GM12801 (cell line): ENCODE measurements around the gene CHD5.

Source experiments
- TF ChIP-seq, protein P1 (sequence below): IDR thresholded peaks from one replicate; pipeline ENCODE4 v1.5.1; 2011; ENCODE audit warnings: control low read depth; ENCODE audit not compliant: insufficient read length; ENCODE audit errors: extremely low read depth

CHD5 gene

DNA sequence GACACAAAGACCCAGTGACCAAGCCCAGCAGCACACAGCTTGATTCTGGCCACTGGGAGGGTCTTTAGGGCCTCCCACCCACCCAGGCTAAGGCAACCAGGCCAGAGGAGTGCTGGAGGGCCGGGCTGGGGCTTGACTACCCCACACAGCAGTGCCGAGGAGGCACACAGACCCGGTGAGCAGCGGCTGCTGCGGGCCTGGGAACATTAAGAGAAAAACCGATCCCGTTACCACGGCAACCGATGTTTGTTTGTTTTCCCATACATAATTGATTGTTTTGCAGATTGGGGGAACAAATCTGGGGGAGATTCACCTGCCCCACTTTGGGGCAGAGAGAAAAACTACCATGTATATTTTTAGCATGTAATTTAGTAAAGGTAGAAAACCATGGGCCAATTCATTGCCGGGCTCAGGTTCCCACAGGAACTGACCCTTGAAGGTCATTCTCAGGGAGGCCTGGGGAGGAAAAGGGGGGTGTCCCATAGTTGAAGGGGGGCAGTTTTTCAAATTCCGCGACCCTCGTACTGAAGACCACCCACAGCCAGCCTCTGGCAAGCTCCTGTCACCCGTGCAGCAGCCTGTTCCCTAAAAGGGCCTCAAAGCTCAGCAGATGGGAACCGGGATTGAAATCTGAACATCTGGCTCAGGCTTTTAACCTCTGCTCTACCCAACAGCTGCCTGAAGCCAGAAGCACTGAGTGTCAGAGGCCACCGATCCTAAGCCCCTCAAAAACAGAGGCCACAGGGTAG is 35.3 kb downstream of the CHD5 start:
- TF ChIP-seq, protein P1, sequence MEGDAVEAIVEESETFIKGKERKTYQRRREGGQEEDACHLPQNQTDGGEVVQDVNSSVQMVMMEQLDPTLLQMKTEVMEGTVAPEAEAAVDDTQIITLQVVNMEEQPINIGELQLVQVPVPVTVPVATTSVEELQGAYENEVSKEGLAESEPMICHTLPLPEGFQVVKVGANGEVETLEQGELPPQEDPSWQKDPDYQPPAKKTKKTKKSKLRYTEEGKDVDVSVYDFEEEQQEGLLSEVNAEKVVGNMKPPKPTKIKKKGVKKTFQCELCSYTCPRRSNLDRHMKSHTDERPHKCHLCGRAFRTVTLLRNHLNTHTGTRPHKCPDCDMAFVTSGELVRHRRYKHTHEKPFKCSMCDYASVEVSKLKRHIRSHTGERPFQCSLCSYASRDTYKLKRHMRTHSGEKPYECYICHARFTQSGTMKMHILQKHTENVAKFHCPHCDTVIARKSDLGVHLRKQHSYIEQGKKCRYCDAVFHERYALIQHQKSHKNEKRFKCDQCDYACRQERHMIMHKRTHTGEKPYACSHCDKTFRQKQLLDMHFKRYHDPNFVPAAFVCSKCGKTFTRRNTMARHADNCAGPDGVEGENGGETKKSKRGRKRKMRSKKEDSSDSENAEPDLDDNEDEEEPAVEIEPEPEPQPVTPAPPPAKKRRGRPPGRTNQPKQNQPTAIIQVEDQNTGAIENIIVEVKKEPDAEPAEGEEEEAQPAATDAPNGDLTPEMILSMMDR: no peak

DNA sequence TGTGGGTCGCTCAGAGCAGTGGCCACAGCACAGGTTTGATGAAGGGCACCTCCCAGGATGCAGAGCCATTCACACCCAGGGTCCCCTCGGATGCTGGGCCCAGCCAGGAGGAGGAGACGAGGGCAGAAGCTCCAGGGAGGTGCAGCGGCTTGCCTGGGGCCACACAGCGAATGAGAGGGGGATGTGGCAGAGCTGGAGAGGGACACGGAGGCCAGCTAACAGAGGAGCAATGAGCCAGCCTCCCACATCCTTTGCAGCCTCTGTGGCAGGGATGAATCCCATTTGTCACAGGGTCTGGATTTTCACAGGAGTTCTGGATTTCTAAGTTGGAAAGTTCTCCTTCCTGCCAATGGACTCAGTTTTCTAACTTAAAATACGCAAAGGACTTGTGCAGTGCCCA is 35.9 kb downstream of the CHD5 start:
- TF ChIP-seq, protein P1: no peak

DNA sequence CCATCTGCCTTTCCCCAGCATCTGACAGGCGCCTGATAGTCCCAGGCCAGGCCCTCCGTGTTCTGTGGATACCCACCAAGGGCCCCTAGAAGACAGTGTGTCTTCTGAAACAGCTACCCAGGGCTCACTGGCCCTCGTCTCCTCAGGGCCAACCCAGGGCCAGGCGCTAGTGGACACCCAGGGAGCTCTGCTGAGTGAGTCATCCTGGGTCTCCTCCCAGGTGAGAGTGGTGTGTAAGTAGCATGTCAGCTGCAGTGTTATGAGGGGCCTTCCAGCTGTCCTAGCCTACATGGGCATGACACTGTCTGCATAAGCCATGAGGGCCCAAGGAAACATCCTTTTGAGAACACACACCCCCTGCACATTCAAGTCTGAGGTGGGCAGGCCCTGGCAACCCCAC is 36.7 kb downstream of the CHD5 start:
- TF ChIP-seq, protein P1: no peak

DNA sequence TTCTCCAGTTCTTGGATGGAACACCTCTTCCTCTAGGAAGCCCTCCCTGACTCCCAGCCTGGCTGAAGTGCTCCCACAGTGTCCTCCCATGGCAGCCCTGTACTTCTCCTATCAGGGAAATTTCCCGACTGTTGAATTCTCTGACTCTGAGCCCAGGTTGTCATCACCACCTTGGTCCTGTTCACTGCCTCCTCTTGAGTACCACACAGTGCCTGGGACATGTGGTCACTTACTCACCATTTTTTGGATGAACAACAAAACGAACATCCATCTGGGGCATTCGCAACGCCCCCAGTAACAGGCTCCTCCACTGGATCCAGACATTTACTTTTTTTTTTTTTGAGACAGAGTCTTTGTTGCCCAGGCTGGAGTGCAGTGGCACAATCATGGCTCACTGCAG is 37.4 kb downstream of the CHD5 start:
- TF ChIP-seq, protein P1: no peak

- TF ChIP-seq, protein P1: no peak
These were observed 38.0 kb downstream of the CHD5 start for GRCh38 chr1:6142036-6142621.

GRCh38 chr1:6141592-6141991 is 38.5 kb downstream of the CHD5 start:
- TF ChIP-seq, protein P1: no peak

- TF ChIP-seq, protein P1: no peak
These were observed 39.7 kb downstream of the CHD5 start for GRCh38 chr1:6140413-6140812.
